H9 (cell line): ENCODE results near the gene GNAS-AS1. TPM values are rescaled to one million over a fixed set of nuclear protein-coding genes. Genes with fewer than 3 reads are reported as not detected.

ENCODE experiments used
- DNase-seq: peaks from one replicate; pipeline ENCODE4 v3.0.0-alpha.2; 2017
- H2AFZ ChIP-seq: one replicate; pipeline ENCODE4 v1.6.1; 2013; ENCODE audit warnings: mild to moderate bottlenecking, low read length, control low read depth, moderate library complexity
- H2AK5ac ChIP-seq: 2 replicates; pipeline ENCODE4 v1.6.1; 2013; ENCODE audit warnings: low read length, control low read depth, mixed read lengths; ENCODE audit not compliant: insufficient read length
- H2BK120ac ChIP-seq: one replicate; pipeline ENCODE4 v1.6.1; 2013; ENCODE audit warnings: low read depth, mild to moderate bottlenecking, low read length, control low read depth, inconsistent platforms; ENCODE audit not compliant: poor library complexity, severe bottlenecking
- H2BK12ac ChIP-seq: 2 replicates; pipeline ENCODE4 v1.6.1; 2013; ENCODE audit warnings: low read length, control low read depth, mixed read lengths, low read depth; ENCODE audit not compliant: insufficient read length
- H2BK15ac ChIP-seq: 2 replicates; pipeline ENCODE4 v1.6.1; 2013; ENCODE audit warnings: low read depth, low read length, control low read depth
- H2BK20ac ChIP-seq: one replicate; pipeline ENCODE4 v1.6.1; 2013; ENCODE audit warnings: low read depth, mild to moderate bottlenecking, low read length, control low read depth, inconsistent platforms; ENCODE audit not compliant: poor library complexity, severe bottlenecking
- H2BK5ac ChIP-seq: 2 replicates; pipeline ENCODE4 v1.6.1; 2013; ENCODE audit warnings: low read length, control low read depth, mixed read lengths; ENCODE audit not compliant: insufficient read length
- H3K14ac ChIP-seq: 2 replicates; pipeline ENCODE4 v1.6.1; 2013; ENCODE audit warnings: low read length, control low read depth; ENCODE audit not compliant: insufficient read depth
- H3K18ac ChIP-seq: 2 replicates; pipeline ENCODE4 v1.6.1; 2013; ENCODE audit warnings: low read depth, mild to moderate bottlenecking, mixed read lengths, low read length, control low read depth; ENCODE audit not compliant: insufficient read length
- H3K23ac ChIP-seq: 2 replicates; pipeline ENCODE4 v1.6.1; 2013; ENCODE audit warnings: low read length, control low read depth, mixed read lengths, low read depth; ENCODE audit not compliant: insufficient read length
- H3K23me2 ChIP-seq: 2 replicates; pipeline ENCODE4 v1.6.1; 2013; ENCODE audit warnings: low read depth, mild to moderate bottlenecking, mixed read lengths, low read length, control low read depth; ENCODE audit not compliant: insufficient read length, poor library complexity, severe bottlenecking
- H3K27ac ChIP-seq: 2 replicates; pipeline ENCODE4 v1.5.1; 2013; ENCODE audit warnings: low read length, control low read depth, mixed read lengths, low read depth; ENCODE audit not compliant: insufficient read length
- H3K27me3 ChIP-seq: 2 replicates; pipeline ENCODE4 v1.6.1; 2013; ENCODE audit warnings: low read length, control low read depth, inconsistent platforms; ENCODE audit not compliant: insufficient read depth
- H3K4ac ChIP-seq: 2 replicates; pipeline ENCODE4 v1.6.1; 2013; ENCODE audit warnings: low read depth, mild to moderate bottlenecking, control low read depth, inconsistent platforms, low read length, moderate library complexity
- H3K4me1 ChIP-seq: 2 replicates; pipeline ENCODE4 v1.6.1; 2013; ENCODE audit warnings: low read length, control low read depth, inconsistent platforms; ENCODE audit not compliant: insufficient read depth
- H3K4me2 ChIP-seq: 2 replicates; pipeline ENCODE4 v1.6.1; 2013; ENCODE audit warnings: low read length, control low read depth, mixed read lengths; ENCODE audit not compliant: insufficient read length, insufficient read depth
- H3K56ac ChIP-seq: 2 replicates; pipeline ENCODE4 v1.6.1; 2013; ENCODE audit warnings: low read depth, mild to moderate bottlenecking, mixed read lengths, low read length, control low read depth; ENCODE audit not compliant: insufficient read length
- H3K79me1 ChIP-seq: 2 replicates; pipeline ENCODE4 v1.6.1; 2013; ENCODE audit warnings: low read depth, mild to moderate bottlenecking, moderate library complexity, low read length, control low read depth, inconsistent platforms; ENCODE audit not compliant: insufficient read depth, poor library complexity, severe bottlenecking
- H3K79me2 ChIP-seq: 2 replicates; pipeline ENCODE4 v1.6.1; 2013; ENCODE audit warnings: low read length, control low read depth, inconsistent platforms; ENCODE audit not compliant: insufficient read depth
- H3K9ac ChIP-seq: 2 replicates; pipeline ENCODE4 v1.6.1; 2013; ENCODE audit warnings: low read length, control low read depth, mixed read lengths; ENCODE audit not compliant: insufficient read length; ENCODE audit errors: extremely low read depth
- H3K9me3 ChIP-seq: one replicate; pipeline ENCODE4 v1.6.1; 2013; ENCODE audit warnings: low read depth, low read length, inconsistent platforms; ENCODE audit not compliant: control insufficient read depth
- H3T11ph ChIP-seq: one replicate; pipeline ENCODE4 v1.6.1; 2013; ENCODE audit warnings: mild to moderate bottlenecking, low read length, control low read depth, inconsistent platforms
- H4K20me1 ChIP-seq: one replicate; pipeline ENCODE4 v1.6.1; 2013; ENCODE audit not compliant: control insufficient read depth, insufficient read length, insufficient read depth
- H4K5ac ChIP-seq: 2 replicates; pipeline ENCODE4 v1.6.1; 2013; ENCODE audit warnings: low read depth, mild to moderate bottlenecking, mixed read lengths, low read length, control low read depth; ENCODE audit not compliant: insufficient read length
- H4K8ac ChIP-seq: replicated peaks from 2 replicates; pipeline ENCODE4 v1.6.1; 2013; ENCODE audit warnings: low read length, control low read depth, mixed read lengths, low read depth; ENCODE audit not compliant: insufficient read length
- H4K91ac ChIP-seq: 2 replicates; pipeline ENCODE4 v1.6.1; 2013; ENCODE audit warnings: low read depth, mild to moderate bottlenecking, moderate library complexity, mixed read lengths, low read length, control low read depth; ENCODE audit not compliant: insufficient read length
- H3K27ac Mint-ChIP-seq, 3 experiments: 2 replicates in 2 of 3; 3 replicates in 1 of 3; pipeline ENCODE4 v1.8.0; 2020 to 2021; ENCODE audit warnings: mixed read lengths in 3 of 3, mild to moderate bottlenecking in 1 of 3, moderate library complexity in 1 of 3
- H3K27me3 Mint-ChIP-seq: 2 replicates; pipeline ENCODE4 v1.8.0; 2021; ENCODE audit warnings: low read depth, mild to moderate bottlenecking, moderate library complexity, mixed read lengths
- H3K36me3 Mint-ChIP-seq, 3 experiments: 2 replicates in 2 of 3; 3 replicates in 1 of 3; pipeline ENCODE4 v1.8.0; 2020 to 2021; ENCODE audit warnings: low read depth in 3 of 3, mixed read lengths in 3 of 3; ENCODE audit not compliant: insufficient read depth in 1 of 3
- H3K4me1 Mint-ChIP-seq, 2 experiments: 2 replicates each; pipeline ENCODE4 v1.8.0; 2020; ENCODE audit warnings: mixed read lengths in 2 of 2
- H3K4me3 Mint-ChIP-seq, 2 experiments: 2 replicates in 1 of 2; 3 replicates in 1 of 2; pipeline ENCODE4 v1.8.0; 2020 to 2021; ENCODE audit warnings: mild to moderate bottlenecking in 2 of 2, mixed read lengths in 2 of 2, moderate library complexity in 1 of 2
- H3K9me3 Mint-ChIP-seq, 2 experiments: 2 replicates in 1 of 2; 3 replicates in 1 of 2; pipeline ENCODE4 v1.8.0; 2020; ENCODE audit warnings: mild to moderate bottlenecking in 2 of 2, mixed read lengths in 2 of 2, moderate library complexity in 1 of 2
- CTCF ChIP-seq: fragments of 200-600 bp; sonication (generic); conservative IDR thresholded peaks from 3 replicates; pipeline ENCODE4 v1.8.0; 2021; ENCODE audit warnings: antibody characterized with exemption, mild to moderate bottlenecking
- WGBS: extraction: QIAGEN DNeasy Blood & Tissue Kit; methylation state at CpG from one replicate; pipeline ENCODE4 v1.1.7; 2013; ENCODE audit warnings: missing lambda C conversion rate, low lambda C conversion rate, mixed read lengths; ENCODE audit not compliant: insufficient read length; ENCODE audit errors: extremely low coverage; 5-methylcytosine and 5-hydroxymethylcytosine counted together
- total RNA-seq: library from RNA; stranded (reverse); gene quantifications from 2 replicates; pipeline ENCODE4 v1.2.1, GENCODE V29; 2021

Gene GNAS-AS1
- total RNA-seq, 1 experiment from 2014 or later = 11.3 TPM

GRCh38 chr20:58853466-58853865, 2.8 kb upstream of the GNAS-AS1 start:
- Histone ChIP-seq H2AK5ac (no peak overlapping the region), H4K8ac (no peak overlapping the region), H3K4me1 (peaks cover 2% of the 10 kb centered on the region; the same call in 1 of the 2 replicates), H2BK5ac (no peak overlapping the region), H3K4ac (no peak overlapping the region), H2BK20ac (no peak overlapping the region), H3K14ac (no peak overlapping the region), H3T11ph (no peak overlapping the region), H2BK120ac (no peak overlapping the region), H2AFZ (no peak overlapping the region), H3K9me3 (no peaks in the 10 kb centered on the region), H4K91ac (no peak overlapping the region), H2BK15ac (no peak overlapping the region), H3K27me3 (peaks cover 35% of the 10 kb centered on the region; the same call in 1 of the 2 replicates), H4K20me1 (no peaks in the 10 kb centered on the region), H3K79me1 (no peaks in the 10 kb centered on the region), H3K56ac (no peak overlapping the region), H3K23me2 (peaks cover 33% of the 10 kb centered on the region), H3K9ac (no peak overlapping the region), H3K23ac (no peak overlapping the region), H4K5ac (no peak overlapping the region), H3K4me2 (no peak overlapping the region), H3K79me2 (peaks cover 17% of the 10 kb centered on the region; the same call in 1 of the 2 replicates), H3K27ac (no peak overlapping the region), H3K18ac (no peak overlapping the region), H2BK12ac (no peak overlapping the region)
- Mint-ChIP-seq H3K4me1 (peaks cover 40 to 55% of the 10 kb centered on the region in 2 experiments), H3K27me3 (peaks cover 78% of the 10 kb centered on the region), H3K36me3 (peaks cover 18 to 34% (median 24%) of the 10 kb centered on the region in 3 experiments), H3K9me3 (peaks cover 14 to 19% of the 10 kb centered on the region in 2 experiments), H3K4me3 (peak overlapping the region in 1 of 2 experiments; percentile 83; a peak in 3 of 5 replicates), H3K27ac (no peak overlapping the region)
- no peak for TF ChIP-seq CTCF
- WGBS = no CpG with 5 or more reads among the region's 6 CpGs
- no peak for DNase-seq
